ENCODE data around the gene HLA-A.

Gene HLA-A

DNA sequence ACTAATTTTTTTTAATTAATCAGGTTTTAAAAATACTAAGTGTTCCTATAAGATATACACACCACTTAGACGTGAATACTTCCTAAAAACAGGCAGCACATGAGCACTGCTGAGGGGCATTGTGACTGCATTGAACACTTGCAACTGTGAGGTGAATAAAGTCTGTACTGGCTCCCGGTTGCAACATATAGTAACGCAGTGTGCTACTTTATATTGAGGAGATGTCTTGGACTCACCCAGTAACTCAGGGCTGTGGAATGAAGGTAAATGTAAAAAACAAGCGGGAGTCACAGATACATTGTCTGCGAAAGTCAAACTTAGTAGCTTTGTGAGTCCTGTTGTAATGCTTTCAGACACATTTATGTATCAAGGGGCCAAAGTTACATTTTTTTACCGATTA is 17.0 kb upstream of the HLA-A start:
- Histone ChIP-seq H3K4me1 (ENCODE audit: low read length) (no peaks in the 10 kb centered on the region), H3K36me3 (replicated peaks; ENCODE audit: insufficient read depth, low read length) (no peaks in the 10 kb centered on the region), H3K4me2 (ENCODE audit: low read depth, low read length) (no peak overlapping the region), H3K79me2 (ENCODE audit: low read length) (no peaks in the 10 kb centered on the region), H3K9me2 (replicated peaks; ENCODE audit: insufficient read depth, low read length) (no peaks in the 10 kb centered on the region), H3K9ac (ENCODE audit: low read length) (no peak overlapping the region), H3K27ac (ENCODE audit: low read length) (no peak overlapping the region), H2AFZ (ENCODE audit: low read length) (no peak overlapping the region), H4K20me1 (ENCODE audit: insufficient read depth, low read length) (no peaks in the 10 kb centered on the region), H3K27me3 (replicated peaks; ENCODE audit: insufficient read depth, low read length) (no peaks in the 10 kb centered on the region), H3K4me3 (ENCODE audit: low read length) (no peak overlapping the region), H3F3A (ENCODE audit: insufficient read depth, low read length) (no peaks in the 10 kb centered on the region), H3K9me3 (replicated peaks; ENCODE audit: insufficient read depth, low read length) (no peaks in the 10 kb centered on the region)
- TF ChIP-seq EZH2phosphoT487 (IDR thresholded peaks at IDR 0.05; ENCODE audit: low read length) = no peak
- TF ChIP-seq EZH2 (optimal IDR thresholded peaks at IDR 0.05; ENCODE audit: low read depth, low read length) = no peak
- TF ChIP-seq, protein P1, sequence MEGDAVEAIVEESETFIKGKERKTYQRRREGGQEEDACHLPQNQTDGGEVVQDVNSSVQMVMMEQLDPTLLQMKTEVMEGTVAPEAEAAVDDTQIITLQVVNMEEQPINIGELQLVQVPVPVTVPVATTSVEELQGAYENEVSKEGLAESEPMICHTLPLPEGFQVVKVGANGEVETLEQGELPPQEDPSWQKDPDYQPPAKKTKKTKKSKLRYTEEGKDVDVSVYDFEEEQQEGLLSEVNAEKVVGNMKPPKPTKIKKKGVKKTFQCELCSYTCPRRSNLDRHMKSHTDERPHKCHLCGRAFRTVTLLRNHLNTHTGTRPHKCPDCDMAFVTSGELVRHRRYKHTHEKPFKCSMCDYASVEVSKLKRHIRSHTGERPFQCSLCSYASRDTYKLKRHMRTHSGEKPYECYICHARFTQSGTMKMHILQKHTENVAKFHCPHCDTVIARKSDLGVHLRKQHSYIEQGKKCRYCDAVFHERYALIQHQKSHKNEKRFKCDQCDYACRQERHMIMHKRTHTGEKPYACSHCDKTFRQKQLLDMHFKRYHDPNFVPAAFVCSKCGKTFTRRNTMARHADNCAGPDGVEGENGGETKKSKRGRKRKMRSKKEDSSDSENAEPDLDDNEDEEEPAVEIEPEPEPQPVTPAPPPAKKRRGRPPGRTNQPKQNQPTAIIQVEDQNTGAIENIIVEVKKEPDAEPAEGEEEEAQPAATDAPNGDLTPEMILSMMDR (IDR thresholded peaks at IDR 0.05; ENCODE audit: low read length) = no peak
- DNase-seq = no peak

DNA sequence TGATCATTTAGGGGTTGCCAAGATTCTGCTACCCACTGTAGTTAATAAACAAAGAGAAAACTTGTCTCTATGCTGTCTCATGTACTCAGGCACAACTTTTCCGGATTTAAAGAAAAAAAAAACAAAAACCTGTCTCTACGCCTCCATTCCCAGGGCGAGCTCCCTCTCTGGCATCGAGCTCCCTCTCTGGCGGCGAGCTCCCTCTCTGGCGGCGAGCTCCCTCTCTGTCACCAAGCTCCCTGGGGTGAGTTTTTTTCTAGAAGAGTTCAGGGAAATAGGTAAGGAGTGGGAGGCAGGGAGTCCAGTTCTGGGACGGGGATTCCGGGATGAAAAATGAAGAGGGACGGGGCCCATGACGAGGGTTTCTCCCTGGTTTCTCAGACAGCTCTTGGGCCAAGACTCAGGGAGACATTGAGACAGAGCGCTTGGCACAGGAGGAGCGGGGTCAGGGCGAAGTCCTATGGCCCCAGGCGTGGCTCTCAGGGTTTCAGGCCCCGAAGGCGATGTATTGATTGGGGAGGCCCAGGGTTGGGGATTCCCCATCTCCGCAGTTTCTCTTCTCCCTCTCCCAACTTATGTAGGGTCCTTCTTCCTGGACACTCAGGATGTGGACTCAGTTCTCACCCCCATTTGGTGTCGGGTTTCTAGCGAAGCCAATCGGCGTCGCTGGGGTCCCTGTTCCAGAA is 16.5 kb upstream of the HLA-A start:
- no peak overlapping the region for H3K4me3 ChIP-seq (ENCODE audit: low read length)
- TF ChIP-seq, protein P1 (IDR thresholded peaks at IDR 0.05; ENCODE audit: low read length) = no peak
- TF ChIP-seq EZH2 (optimal IDR thresholded peaks at IDR 0.05; ENCODE audit: low read depth, low read length) = no peak
- TF ChIP-seq EZH2phosphoT487 (IDR thresholded peaks at IDR 0.05; ENCODE audit: low read length) = no peak
- no peaks in the 10 kb centered on the region for H3K9me3 ChIP-seq (replicated peaks; ENCODE audit: insufficient read depth, low read length)
- H3K9ac ChIP-seq (ENCODE audit: low read length) = no peak overlapping the region
- no peak overlapping the region for H3K27ac ChIP-seq (ENCODE audit: low read length)
- H4K20me1 ChIP-seq (ENCODE audit: insufficient read depth, low read length) = no peaks in the 10 kb centered on the region
- H3K9me2 ChIP-seq (replicated peaks; ENCODE audit: insufficient read depth, low read length) = no peaks in the 10 kb centered on the region
- no peaks in the 10 kb centered on the region for H3K36me3 ChIP-seq (replicated peaks; ENCODE audit: insufficient read depth, low read length)
- no peaks in the 10 kb centered on the region for H3K79me2 ChIP-seq (ENCODE audit: low read length)
- no peak overlapping the region for H3K4me2 ChIP-seq (ENCODE audit: low read depth, low read length)
- no peaks in the 10 kb centered on the region for H3K4me1 ChIP-seq (ENCODE audit: low read length)
- no peaks in the 10 kb centered on the region for H3K27me3 ChIP-seq (replicated peaks; ENCODE audit: insufficient read depth, low read length)
- DNase-seq = no peak
- H3F3A ChIP-seq (ENCODE audit: insufficient read depth, low read length) = no peaks in the 10 kb centered on the region
- H2AFZ ChIP-seq (ENCODE audit: low read length) = no peak overlapping the region

DNA sequence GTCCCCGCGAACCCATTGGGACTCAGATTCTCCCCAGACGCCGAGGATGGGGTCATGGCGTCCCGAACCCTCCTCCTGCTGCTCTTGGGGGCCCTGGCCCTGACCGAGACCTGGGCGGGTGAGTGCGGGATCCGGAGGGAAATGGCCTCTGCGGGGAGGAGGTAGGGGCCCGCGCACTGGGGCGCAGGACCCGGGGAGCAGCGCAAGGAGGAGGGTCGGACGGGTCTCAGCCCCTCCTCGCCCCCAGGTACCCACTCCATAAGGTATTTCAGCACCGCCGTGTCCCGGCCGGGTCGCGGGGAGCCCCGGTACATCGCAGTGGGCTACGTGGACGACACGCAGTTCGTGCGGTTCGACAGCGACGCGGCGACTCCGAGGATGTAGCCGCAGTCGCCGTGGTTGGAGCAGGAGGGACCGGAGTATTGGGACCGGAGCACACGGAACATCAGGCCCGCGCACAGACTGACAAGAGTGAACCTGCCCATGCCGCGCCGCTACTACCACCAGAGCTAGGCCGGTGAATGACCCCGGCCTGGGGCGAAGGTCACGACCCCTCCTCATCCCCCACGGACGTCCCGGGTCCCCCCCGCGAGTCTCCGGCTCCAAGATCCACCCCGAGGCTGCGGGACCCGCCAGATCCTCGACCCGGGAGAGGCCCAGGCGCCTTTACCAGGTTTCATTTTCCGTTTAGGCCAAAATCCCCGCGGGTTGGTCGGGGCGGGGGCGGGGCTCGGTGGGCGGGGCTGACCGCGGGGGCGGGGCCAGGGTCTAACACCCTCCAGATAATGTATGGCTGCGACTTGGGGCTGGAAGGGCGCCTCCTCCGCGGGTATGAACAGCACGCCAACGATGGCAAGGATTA is 15.7 kb upstream of the HLA-A start:
- no peak overlapping the region for H3K4me3 ChIP-seq (ENCODE audit: low read length)
- H3K9me3 ChIP-seq (replicated peaks; ENCODE audit: insufficient read depth, low read length) = no peaks in the 10 kb centered on the region
- no peak for TF ChIP-seq EZH2 (optimal IDR thresholded peaks at IDR 0.05; ENCODE audit: low read depth, low read length)
- no peak overlapping the region for H3K9ac ChIP-seq (ENCODE audit: low read length)
- no peaks in the 10 kb centered on the region for H3K79me2 ChIP-seq (ENCODE audit: low read length)
- no peaks in the 10 kb centered on the region for H3K36me3 ChIP-seq (replicated peaks; ENCODE audit: insufficient read depth, low read length)
- no peaks in the 10 kb centered on the region for H4K20me1 ChIP-seq (ENCODE audit: insufficient read depth, low read length)
- H3K4me1 ChIP-seq (ENCODE audit: low read length) = no peaks in the 10 kb centered on the region
- no peak overlapping the region for H3K27ac ChIP-seq (ENCODE audit: low read length)
- peak; percentile 29 for DNase-seq
- H3K9me2 ChIP-seq (replicated peaks; ENCODE audit: insufficient read depth, low read length) = no peaks in the 10 kb centered on the region
- H3F3A ChIP-seq (ENCODE audit: insufficient read depth, low read length) = no peaks in the 10 kb centered on the region
- no peak overlapping the region for H2AFZ ChIP-seq (ENCODE audit: low read length)
- no peaks in the 10 kb centered on the region for H3K27me3 ChIP-seq (replicated peaks; ENCODE audit: insufficient read depth, low read length)
- H3K4me2 ChIP-seq (ENCODE audit: low read depth, low read length) = no peak overlapping the region

DNA sequence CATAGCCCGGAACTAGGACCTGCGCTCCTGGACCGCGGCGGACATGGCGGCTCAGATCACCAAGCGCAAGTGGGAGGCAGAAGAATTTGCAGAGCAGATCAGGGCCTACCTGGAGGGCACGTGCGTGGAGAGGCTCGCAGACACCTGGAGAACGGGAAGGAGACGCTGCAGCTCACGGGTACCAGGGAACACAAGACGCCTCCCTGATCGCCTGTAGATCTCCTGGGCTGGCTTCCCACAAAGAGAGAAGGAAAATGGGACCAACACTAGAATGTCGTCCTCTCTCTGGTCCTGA is 15.1 kb upstream of the HLA-A start:
- Histone ChIP-seq H3K27ac (ENCODE audit: low read length) (no peak overlapping the region), H3K9ac (ENCODE audit: low read length) (no peak overlapping the region), H3K4me3 (ENCODE audit: low read length) (no peak overlapping the region), H3K4me2 (ENCODE audit: low read depth, low read length) (no peak overlapping the region), H2AFZ (ENCODE audit: low read length) (no peak overlapping the region), H4K20me1 (ENCODE audit: insufficient read depth, low read length) (no peaks in the 10 kb centered on the region), H3F3A (ENCODE audit: insufficient read depth, low read length) (no peaks in the 10 kb centered on the region), H3K27me3 (replicated peaks; ENCODE audit: insufficient read depth, low read length) (no peaks in the 10 kb centered on the region), H3K4me1 (ENCODE audit: low read length) (no peaks in the 10 kb centered on the region), H3K36me3 (replicated peaks; ENCODE audit: insufficient read depth, low read length) (no peaks in the 10 kb centered on the region), H3K9me3 (replicated peaks; ENCODE audit: insufficient read depth, low read length) (no peaks in the 10 kb centered on the region), H3K9me2 (replicated peaks; ENCODE audit: insufficient read depth, low read length) (no peaks in the 10 kb centered on the region), H3K79me2 (ENCODE audit: low read length) (no peaks in the 10 kb centered on the region)
- TF ChIP-seq, protein P1 (IDR thresholded peaks at IDR 0.05; ENCODE audit: low read length) = no peak
- TF ChIP-seq EZH2phosphoT487 (IDR thresholded peaks at IDR 0.05; ENCODE audit: low read length) (no peak), EZH2 (optimal IDR thresholded peaks at IDR 0.05; ENCODE audit: low read depth, low read length) (no peak)
- DNase-seq = no peak

Measured in MM.1S (cell line).